Measurements from ENCODE around the gene SLC25A47. TPM values are rescaled to one million over a fixed set of nuclear protein-coding genes. Genes with fewer than 3 reads are reported as not detected.
"Not testable (repeated sequence)": the region's sequence is repeated elsewhere in the genome, so short reads cannot be mapped to it uniquely, and the experiment has no call there.

SLC25A47 gene
- total RNA-seq, 4 donors from 2014 or later = 0.54 to 1.2 TPM; not detected in 2

DNA sequence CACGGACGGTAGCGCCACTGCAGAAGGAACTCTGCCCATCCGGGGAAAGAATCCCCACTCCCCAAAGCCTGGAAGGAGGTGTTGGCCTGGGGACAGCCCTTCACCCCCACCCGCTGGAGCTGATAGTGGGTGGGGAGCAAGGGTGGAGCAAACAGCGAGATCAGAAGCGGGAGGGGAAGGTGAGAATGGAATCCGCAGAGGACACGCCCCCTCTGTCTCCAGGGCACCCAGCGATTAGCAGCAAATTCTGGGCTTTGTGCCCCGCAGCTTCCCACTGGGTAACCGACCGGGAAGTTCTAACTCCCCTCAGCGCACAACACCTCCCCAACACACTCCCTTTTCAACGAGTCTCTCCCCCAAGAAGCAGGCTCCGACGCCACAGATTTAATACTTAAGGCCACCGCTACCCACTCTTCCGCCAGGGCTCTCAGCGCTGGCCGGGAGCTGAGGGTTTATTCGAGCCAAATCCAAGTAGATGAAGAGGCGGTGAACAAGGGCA, 18.3 kb upstream of the SLC25A47 start:
- H3K4me1 ChIP-seq = peaks cover 0 to 39% (median 6%) of the 10 kb centered on the region in 4 donors
- no peak for TF ChIP-seq POLR2A (IDR thresholded peaks at IDR 0.05)
- DNase-seq = peak in 2 of 3 donors; percentile 69 to 72
- H3K36me3 ChIP-seq = no peaks in the 10 kb centered on the region
- H3K9me3 ChIP-seq = no peaks in the 10 kb centered on the region
- peak overlapping the region; percentile 77 to 90 (median 81) for H3K27ac ChIP-seq
- no peaks in the 10 kb centered on the region for H3K27me3 ChIP-seq
- peak overlapping the region; percentile 81 to 93 (median 83) for H3K4me3 ChIP-seq

DNA sequence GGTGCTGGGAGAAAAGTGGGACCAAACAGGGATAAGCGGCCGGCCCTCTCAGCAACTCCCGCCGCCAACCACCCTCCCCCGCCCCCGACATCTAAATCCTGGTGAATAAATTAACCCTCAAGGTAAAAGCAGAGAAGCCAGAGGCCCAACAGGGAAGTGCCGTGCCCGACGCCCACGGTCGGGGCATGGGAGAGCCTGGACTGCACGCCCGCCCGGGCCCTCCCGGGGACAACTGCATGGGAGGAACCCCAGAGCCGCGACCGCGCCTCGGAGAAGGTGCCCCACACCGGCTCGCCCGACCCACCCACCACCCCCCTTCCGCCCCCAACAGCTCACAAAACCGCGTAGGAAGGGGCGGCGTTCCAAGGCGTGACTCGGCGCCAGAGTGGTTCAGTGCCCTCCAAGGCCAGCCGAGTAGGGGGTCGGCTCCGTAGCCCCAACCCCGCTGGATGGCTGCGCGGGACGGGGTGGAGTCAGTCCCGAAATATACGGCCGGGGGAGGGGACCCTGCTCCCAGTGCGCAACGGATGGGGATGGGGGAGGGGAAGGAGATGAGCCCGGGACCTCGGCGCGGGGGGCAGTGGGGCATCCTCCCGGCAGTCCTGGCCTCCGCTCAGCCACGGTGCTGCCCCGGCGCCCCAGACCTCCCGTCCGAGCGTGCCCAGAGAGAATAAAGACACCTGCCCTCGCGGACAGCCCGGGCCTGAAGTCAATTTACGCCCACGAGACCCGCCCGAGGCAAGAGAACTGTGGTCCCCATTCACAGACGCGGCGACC, 17.6 kb upstream of the SLC25A47 start:
- DNase-seq = peak; percentile 29 to 67 (median 63)
- H3K4me1 ChIP-seq = peaks cover 0 to 39% (median 6%) of the 10 kb centered on the region in 4 donors
- H3K27ac ChIP-seq = peak overlapping the region; percentile 77 to 90 (median 81)
- TF ChIP-seq POLR2A (IDR thresholded peaks at IDR 0.05) = no peak
- TF ChIP-seq, protein P1, sequence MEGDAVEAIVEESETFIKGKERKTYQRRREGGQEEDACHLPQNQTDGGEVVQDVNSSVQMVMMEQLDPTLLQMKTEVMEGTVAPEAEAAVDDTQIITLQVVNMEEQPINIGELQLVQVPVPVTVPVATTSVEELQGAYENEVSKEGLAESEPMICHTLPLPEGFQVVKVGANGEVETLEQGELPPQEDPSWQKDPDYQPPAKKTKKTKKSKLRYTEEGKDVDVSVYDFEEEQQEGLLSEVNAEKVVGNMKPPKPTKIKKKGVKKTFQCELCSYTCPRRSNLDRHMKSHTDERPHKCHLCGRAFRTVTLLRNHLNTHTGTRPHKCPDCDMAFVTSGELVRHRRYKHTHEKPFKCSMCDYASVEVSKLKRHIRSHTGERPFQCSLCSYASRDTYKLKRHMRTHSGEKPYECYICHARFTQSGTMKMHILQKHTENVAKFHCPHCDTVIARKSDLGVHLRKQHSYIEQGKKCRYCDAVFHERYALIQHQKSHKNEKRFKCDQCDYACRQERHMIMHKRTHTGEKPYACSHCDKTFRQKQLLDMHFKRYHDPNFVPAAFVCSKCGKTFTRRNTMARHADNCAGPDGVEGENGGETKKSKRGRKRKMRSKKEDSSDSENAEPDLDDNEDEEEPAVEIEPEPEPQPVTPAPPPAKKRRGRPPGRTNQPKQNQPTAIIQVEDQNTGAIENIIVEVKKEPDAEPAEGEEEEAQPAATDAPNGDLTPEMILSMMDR (IDR thresholded peaks at IDR 0.05) = no peak
- H3K9me3 ChIP-seq = no peaks in the 10 kb centered on the region
- H3K36me3 ChIP-seq = no peaks in the 10 kb centered on the region
- peak overlapping the region; percentile 81 to 93 (median 83) for H3K4me3 ChIP-seq
- H3K27me3 ChIP-seq = no peaks in the 10 kb centered on the region

DNA sequence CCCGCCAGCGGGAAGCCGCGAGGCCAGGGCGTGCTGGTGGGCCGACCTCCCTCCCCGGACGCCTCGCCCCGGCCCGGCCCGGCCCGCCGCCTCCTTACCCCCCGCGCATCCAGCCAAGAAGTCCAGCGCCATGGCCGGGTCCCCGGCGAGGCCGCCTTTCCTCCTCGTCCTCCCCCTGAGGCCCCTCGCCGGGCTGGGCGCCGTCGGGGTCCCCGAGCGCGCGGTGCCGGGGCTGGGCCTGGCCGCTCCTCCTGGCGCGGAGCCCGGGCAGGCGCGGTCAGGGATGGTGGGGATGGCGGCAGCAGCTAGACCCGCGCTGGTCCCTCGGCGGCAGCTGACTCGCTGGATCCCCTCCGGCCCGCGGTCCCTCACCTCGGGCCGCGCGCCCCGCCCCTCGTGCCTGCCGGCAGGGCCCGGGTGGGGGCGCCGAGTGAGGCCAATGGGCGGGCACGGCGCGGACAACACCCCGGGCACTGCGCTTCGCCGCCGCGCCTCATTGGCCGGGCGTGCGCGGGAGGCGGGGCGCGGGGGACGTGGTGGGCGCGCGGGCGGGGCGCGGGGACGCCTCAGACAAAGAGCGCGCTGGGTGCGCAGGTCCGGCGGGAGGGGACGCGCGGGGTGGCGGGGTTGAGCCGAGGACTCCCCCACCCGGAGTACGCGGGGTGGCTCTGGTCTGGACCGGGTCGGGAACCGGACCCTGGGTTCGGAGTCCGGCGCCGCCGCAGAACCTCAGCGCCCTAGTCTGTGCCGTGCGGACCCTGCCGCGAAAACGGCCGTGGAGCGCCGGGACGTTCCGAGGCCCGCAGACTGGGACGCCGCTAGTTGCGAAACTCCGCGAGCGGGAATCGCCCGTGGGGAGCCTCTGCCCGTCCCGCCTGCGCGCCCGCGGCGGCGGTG, 16.8 kb upstream of the SLC25A47 start, which contains the start of gene SLC25A29:
SLC25A29 (minus strand) TSS at position 344 of the 897 bp plus-strand sequence; CDS start at position 132, 212 bp downstream.
- Histone ChIP-seq H3K9me3 (no peaks in the 10 kb centered on the region), H3K36me3 (no peaks in the 10 kb centered on the region), H3K27ac (peak within 1 kb of the TSS; percentile 77 to 90 (median 81)), H3K4me3 (peak within 1 kb of the TSS; percentile 81 to 93 (median 83)), H3K27me3 (no peaks in the 10 kb centered on the region), H3K4me1 (peaks cover 0 to 39% (median 6%) of the 10 kb centered on the region in 4 donors)
- TF ChIP-seq POLR2A (IDR thresholded peaks at IDR 0.05) = peak; percentile 27 to 39
- TF ChIP-seq, protein P1 (IDR thresholded peaks at IDR 0.05) = no peak
- peak; percentile 88 to 94 (median 89) for DNase-seq

DNA sequence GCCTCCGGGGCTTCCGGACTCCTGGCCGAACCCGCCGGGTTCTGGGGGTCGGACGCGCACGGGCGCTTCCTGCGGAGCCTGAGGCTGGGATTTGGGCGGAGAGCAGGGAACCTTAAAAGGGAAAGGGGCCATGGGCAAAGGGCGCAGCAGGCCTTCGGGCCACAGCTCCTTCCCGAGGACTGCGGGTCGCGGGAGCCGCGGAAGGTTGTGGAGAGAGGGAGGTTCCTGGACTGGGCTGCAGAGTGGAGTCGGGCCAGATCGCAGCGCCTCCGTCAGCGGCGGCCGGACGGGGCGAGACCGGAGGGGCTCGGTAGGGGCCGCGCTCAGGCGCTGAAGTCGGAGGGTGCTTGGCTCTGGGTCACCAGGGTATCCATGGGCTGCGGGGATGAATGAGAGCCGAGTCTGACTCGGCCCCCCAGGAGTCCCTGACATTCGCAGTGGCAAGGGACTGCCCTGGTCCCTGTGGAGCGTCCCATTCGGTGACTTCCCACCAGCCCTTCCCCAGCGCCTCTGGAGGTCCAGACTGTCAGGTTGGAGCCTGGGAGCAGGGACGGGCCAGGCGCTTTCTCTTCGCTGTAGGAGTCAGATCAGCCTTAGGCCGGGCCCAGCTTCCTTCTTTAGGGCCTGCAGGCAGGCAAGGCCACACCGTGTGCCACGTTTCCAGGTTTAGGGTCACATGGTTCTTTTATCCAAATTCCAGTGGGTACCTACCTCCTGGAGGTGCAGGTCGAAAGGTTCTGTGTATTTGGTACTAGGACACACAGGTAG, 16.0 kb upstream of the SLC25A47 start:
- no peaks in the 10 kb centered on the region for H3K9me3 ChIP-seq
- no peaks in the 10 kb centered on the region for H3K36me3 ChIP-seq
- H3K27me3 ChIP-seq = no peaks in the 10 kb centered on the region
- peak in 1 of 3 donors; percentile 56 for DNase-seq
- H3K27ac ChIP-seq = peak overlapping the region; percentile 77 to 90 (median 81)
- TF ChIP-seq, protein P1 (IDR thresholded peaks at IDR 0.05) = no peak
- no peak for TF ChIP-seq POLR2A (IDR thresholded peaks at IDR 0.05)
- peaks cover 0 to 39% (median 6%) of the 10 kb centered on the region in 4 donors for H3K4me1 ChIP-seq
- peak overlapping the region; percentile 81 to 93 (median 83) for H3K4me3 ChIP-seq

DNA sequence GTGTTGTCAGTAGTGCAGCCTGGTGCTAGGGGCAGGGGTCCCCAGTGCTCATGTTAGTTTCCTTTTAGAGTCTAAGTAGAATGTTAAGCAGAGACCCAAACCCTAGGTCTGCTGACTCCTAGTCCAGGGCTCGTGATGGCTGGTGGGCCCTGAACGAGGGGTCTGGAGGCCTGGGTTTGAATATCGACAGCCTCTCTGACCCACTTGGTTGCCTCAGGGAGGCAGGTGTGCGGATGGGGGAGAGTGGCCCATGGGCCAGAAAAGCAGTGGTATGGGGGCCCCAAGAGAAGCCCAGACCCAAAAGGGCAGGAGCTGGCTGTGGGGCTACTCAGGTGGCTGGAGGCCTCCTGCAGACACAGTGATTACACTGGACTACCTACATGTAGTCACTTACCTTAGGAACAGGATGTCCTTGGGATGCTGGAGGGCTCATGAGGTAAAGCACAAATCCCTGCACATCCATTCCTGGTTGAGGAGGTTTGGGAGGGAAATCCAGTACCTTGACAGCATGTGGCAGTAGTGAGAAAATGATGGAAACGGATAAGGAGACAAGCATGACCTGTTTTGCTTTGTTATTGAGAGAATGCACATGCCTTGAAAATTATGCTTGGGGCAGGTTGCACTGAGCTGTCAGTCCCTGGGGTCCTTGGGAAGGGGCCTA, 15.2 kb upstream of the SLC25A47 start:
- Histone ChIP-seq H3K27me3 (no peaks in the 10 kb centered on the region), H3K4me3 (peak overlapping the region in 1 of 4 donors; percentile 93), H3K9me3 (no peaks in the 10 kb centered on the region), H3K4me1 (peaks cover 0 to 39% (median 6%) of the 10 kb centered on the region in 4 donors), H3K27ac (no peak overlapping the region), H3K36me3 (no peaks in the 10 kb centered on the region)
- no peak for DNase-seq
- TF ChIP-seq, protein P1 (IDR thresholded peaks at IDR 0.05) = no peak

DNA sequence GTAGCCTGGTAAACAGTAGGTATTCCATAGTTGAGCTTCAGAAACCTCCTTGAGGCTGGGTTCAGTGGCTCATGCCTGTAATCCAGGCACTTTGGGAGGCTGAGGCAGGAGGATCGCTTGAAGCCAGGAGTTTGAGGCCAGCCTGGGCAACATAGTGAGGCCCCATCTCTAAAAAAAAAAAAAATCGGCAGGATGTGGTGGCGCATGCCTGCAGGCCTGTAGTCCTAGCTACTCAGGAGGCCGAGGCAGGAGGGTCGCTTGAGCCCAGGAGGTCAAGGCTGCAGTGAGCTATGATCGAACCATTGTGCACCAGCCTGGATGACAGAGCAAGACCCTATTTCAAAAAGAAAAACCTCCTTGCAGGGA, 14.7 kb upstream of the SLC25A47 start:
- H3K36me3 ChIP-seq, H3K27me3 ChIP-seq, H3K27ac ChIP-seq, DNase-seq, H3K9me3 ChIP-seq, H3K4me3 ChIP-seq: not testable (repeated sequence)
- peaks cover 0 to 34% (median 6%) of the 10 kb centered on the region in 4 donors for H3K4me1 ChIP-seq

Data from Peyer's patch (tissue), 4 donors.